ENCODE data around the gene CTNNAL1.
"Not testable (repeated sequence)": the region's sequence is repeated elsewhere in the genome, so short reads cannot be mapped to it uniquely, and the experiment has no call there.

The CTNNAL1 gene

GRCh38 chr9:109012876-109013678, at the start of gene CTNNAL1:
TSS of gene CTNNAL1 (minus strand) at chr9:109013499. CDS start at chr9:109013442, 57 bp downstream.
- no peak for DNase-seq

- no peak for DNase-seq
These were observed 49.2 kb upstream of the CTNNAL1 start for GRCh38 chr9:109062543-109062942.

GRCh38 chr9:109060191-109060590, 46.9 kb upstream of the CTNNAL1 start:
- DNase-seq, result no peak

GRCh38 chr9:109053121-109053520, 39.8 kb upstream of the CTNNAL1 start:
- not testable (repeated sequence) for DNase-seq

- no peak for DNase-seq
These were observed 39.1 kb upstream of the CTNNAL1 start for GRCh38 chr9:109052416-109052815.

- DNase-seq, result no peak
These were observed 38.4 kb upstream of the CTNNAL1 start for GRCh38 chr9:109051733-109052132.

DNA sequence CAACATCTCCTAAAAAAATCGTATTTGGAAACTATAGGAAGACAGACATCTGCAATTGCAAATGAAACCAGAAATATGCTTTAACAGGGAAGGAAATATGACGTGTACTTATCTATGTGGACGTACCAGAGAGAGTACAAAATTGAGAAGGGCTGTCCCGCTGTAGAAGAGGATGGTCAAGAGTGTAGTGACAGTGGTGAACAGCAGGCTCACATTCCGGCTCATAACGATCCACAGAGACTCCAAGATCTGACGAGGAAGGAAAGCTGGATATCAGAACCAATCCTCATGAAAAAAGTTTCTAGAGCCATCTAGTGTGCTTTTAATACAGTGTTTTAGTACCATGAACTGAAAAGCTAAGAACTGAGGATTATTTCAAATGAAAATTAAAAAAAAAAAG, 37.1 kb upstream of the CTNNAL1 start:
- no peak for DNase-seq

DNA sequence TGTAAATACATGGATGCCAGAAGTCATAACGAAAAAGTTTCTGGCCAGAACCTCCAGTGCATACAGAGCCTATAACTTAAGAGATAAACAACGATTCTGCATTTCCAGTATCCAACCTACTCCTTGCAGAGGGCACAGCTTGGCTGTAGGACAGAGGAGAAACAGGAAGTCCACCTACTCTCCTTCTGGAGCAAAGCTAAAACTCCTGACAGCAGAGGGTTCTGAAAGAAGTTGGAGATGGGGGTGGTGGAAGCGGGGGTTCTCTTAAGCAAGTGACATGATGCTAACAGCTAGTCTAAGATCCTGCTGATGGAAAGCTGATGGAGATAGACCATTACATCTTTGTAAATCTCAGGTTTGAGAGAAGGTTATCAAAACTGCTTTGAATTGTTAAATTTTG, 35.5 kb upstream of the CTNNAL1 start:
- no peak for DNase-seq

DNA sequence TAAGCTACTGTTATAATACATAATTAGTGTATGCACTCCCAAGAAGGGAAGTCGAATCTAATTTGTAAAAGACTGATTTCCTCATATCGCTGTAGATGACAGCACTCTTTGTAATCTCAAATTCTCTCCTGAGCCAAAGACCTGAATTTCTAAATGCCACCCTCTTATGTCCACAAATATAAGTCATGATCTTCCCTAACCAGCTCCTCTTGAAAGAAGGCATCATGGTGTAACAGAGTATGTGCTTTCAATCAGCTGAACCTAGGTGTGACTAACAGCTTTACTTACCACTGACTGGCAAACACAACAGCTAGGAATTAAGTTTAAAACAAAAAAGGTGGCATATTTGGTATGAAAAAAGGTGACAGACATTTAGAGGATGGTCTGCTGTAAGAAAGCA, 34.0 kb upstream of the CTNNAL1 start:
- no peak for DNase-seq

DNA sequence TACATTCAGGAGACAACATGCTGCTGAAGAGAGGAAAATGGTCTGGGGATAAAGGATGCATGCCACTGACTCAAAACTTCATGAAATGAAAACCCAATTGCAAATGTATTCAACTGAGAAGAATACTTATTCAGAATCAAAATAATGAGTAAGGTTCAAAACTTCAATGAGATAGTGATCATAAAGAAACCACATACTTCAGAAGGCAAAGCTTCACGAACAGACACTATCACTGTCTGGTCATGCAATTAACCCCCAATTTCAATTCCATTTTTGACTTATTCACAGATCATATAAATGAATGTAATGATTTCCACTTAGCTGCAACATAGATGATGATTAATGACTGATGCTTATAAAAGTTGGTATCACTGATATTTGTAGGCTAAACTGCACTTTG, 33.0 kb upstream of the CTNNAL1 start:
- DNase-seq, result no peak

GRCh38 chr9:109043578-109043977, 30.3 kb upstream of the CTNNAL1 start:
- DNase-seq, result no peak

GRCh38 chr9:109040571-109040970, 27.3 kb upstream of the CTNNAL1 start:
- DNase-seq, result no peak

DNA sequence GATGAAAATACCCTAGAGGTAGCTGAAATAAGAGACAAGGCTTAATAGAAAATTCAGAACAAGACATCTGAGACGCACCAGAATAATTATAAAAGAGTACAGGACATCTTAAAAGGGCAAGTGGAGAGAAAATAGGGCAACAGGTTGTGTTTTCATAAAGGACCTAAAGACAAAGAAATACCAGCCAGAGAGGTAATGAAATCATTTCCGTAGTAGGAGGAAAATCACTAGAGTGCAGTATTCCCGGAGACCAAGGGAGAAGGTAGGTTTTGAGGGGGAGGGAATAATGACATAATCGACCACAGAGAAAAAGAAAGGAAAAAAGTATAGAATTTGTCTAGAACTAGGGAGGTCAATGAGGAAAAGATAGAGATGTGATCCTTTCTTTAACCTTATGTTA, 26.2 kb upstream of the CTNNAL1 start:
- DNase-seq, result no peak

DNA sequence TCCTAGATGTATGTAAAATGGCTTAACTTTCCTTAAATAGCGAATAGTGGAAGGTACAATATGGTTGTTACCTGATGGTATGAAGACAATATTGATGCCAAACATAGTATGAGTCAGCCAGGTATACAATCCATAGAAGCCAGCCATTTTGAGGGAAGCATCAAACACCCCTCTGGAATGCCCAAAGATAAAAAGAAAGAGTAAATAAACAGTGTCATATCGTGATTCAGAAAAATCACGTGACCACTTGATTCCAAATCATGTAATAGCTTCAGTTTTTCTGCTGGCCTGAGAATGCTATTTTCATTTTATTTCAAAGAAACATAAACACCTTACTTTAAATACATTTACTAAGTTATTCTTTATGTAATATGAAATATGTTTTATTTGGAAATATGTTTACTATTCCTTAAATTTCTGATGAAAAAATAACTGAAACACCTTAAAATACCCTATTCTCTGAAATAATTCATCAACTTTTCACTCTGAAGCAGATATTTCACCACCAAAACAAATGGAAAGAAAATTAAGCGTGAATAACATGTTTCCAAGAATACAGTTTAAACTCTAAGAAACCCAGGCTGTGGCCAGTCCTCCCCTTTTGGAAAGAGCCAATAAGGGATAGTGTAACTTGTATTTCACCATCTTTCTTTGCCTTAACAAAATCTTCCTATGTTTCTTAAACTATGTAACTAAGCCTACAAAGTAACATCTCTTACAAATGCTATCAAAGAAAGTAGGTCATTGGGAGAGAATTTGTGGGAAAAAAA, 24.8 kb upstream of the CTNNAL1 start:
- DNase-seq, result no peak

- DNase-seq, result no peak
These were observed 23.7 kb upstream of the CTNNAL1 start for GRCh38 chr9:109036744-109037680.

- DNase-seq, result no peak
These were observed 22.6 kb upstream of the CTNNAL1 start for GRCh38 chr9:109035684-109036423.

GRCh38 chr9:109033941-109034700, 20.8 kb upstream of the CTNNAL1 start:
- DNase-seq, result no peak

DNA sequence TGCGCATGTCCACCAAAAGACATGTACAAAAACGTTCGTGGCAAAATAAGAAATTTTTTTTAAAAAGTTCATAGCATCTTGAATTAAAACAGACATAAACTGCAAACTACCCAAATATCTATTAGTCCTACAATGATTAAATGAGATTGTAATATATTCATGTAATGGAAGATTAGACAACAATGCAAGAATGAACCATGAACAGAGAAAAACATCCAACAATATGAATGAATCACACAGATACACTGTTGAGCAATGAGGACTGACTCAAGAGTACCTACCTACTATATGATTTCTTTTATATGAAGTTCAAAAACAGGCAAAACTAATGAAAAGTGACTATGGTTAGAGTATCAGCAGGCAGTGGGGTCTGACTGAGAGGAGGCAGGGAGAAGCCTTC, 17.9 kb upstream of the CTNNAL1 start:
- no peak for DNase-seq

- no peak for DNase-seq
These were observed 17.1 kb upstream of the CTNNAL1 start for GRCh38 chr9:109030426-109030825.

DNA sequence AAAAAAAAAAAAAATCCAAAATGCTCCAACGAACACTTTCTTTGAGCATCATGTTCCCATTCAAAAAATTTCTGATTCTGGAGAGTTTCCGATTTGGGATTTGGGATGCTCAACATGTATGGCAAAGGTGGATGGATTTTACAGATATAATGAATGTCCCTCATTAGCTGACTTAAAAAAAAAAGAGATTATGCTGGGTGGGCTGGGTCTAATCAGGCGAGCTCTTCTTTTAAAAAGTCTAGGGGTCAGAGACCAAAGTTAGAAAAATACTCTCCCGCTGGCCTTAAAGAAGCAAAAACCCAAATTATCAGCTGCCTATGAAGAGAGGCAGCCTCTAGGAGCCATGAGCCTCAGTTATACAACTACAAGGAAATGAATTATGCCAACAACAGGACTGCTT, 15.2 kb upstream of the CTNNAL1 start:
- DNase-seq, result no peak

DNA sequence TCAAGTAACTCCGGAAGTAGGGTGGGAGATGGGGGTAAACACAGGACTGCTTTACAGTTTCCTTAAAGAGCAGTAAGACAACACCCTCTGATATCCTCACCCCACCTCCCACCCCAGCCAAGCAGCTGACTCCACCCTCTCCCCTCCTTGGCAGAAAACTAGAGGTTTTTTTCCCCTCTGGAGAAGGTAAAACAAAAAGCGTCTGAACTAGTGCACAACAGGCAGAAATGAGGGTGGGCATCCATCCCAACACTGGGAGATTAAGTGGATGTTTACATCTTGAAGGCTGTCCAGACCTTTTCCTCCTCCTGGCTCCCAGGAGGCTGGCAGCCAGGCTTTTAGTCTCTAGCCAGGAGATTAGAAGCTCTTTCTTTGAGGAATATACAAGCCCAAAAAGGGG, 13.9 kb upstream of the CTNNAL1 start:
- DNase-seq, result no peak

GRCh38 chr9:109026306-109026705, 13.0 kb upstream of the CTNNAL1 start:
- DNase-seq, result no peak

All from SIG-M5 (cell line).